ENCODE results near the gene NDUFB5. TPM values are rescaled to one million over a fixed set of nuclear protein-coding genes. Genes with fewer than 3 reads are reported as not detected.
A peak's percentile ranks its signal among the peaks of the same experiment; 100 is the strongest.

NDUFB5 gene
- total and polyA plus RNA-seq, 2 donors (not counting 1 experiment from before 2014, with no cell fraction given) = 16.1 to 52.9 TPM

DNA sequence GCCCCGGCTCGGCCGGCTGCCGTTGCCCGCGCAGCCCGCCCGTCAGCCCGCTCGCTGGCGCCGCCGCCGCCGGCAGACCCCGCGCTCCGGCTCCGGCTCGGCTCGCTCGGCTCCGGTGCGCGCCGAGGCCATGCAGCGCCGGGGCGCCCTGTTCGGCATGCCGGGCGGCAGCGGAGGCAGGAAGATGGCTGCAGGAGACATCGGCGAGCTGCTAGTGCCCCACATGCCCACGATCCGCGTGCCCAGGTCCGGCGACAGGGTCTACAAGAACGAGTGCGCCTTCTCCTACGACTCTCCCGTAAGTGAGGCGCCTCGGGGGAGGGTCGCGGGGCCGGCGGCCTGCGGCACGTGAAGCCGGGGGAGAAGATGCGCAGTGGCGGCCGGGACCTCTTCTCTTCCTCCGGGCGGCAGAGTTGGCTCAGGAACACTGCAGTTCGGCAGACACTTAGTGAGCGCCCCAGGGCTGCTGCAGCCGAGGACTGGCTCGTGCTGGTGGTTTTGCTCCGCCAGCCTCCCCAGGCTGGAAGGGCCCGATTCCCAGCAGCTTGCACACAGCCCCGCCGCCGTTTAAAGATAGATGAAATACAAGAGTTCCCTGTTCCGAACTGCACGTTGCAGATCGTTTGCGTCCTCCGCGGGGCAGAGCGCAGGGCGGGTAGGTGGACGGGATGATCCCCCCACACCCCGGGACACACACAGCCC, 48.7 kb downstream of the NDUFB5 start:
- Histone ChIP-seq H3K4me3 (ENCODE audit: control extremely low read depth in 1 of 5, extremely low read depth in 1 of 5, insufficient read depth in 1 of 5, low read depth in 2 of 5, low read length in 4 of 5) (peak overlapping the region; percentile 41 to 88 (median 80)), H2AFZ (ENCODE audit: insufficient read depth, low read depth, low read length, poor library complexity, severe bottlenecking) (peak overlapping the region; percentile 91), H4K20me1 (ENCODE audit: control insufficient read depth, insufficient read depth, low read length, poor library complexity, severe bottlenecking) (no peaks in the 10 kb centered on the region), H3K79me2 (ENCODE audit: control insufficient read depth, insufficient read depth, low read length) (peaks cover 35% of the 10 kb centered on the region), H3K27ac (ENCODE audit: low read length in 2 of 2) (peak overlapping the region; percentile 21 to 36), H3K4me2 (replicated peaks; ENCODE audit: low read depth, low read length, poor library complexity, severe bottlenecking) (peak overlapping the region; percentile 80), H3K9me3 (ENCODE audit: control extremely low read depth in 1 of 3, control insufficient read depth in 2 of 3, insufficient read depth in 1 of 3, low read length in 2 of 3) (no peaks in the 10 kb centered on the region), H3K9ac (ENCODE audit: low read length) (peak overlapping the region; percentile 70), H3K36me3 (replicated peaks in 1 of 2; ENCODE audit: control extremely low read depth in 1 of 2, control insufficient read depth in 1 of 2, extremely low read depth in 1 of 2, insufficient read depth in 2 of 2, low read length in 1 of 2) (no peaks in the 10 kb centered on the region), H3K27me3 (replicated peaks in 1 of 4; ENCODE audit: control extremely low read depth in 1 of 4, control insufficient read depth in 3 of 4, insufficient read depth in 4 of 4, low read length in 3 of 4) (no peaks in the 10 kb centered on the region), H3K4me1 (ENCODE audit: control insufficient read depth in 2 of 2, insufficient read depth in 2 of 2, low read length in 2 of 2) (peaks cover 10 to 19% of the 10 kb centered on the region in 2 donors)
- Mint-ChIP-seq H3K4me1 (peaks cover 29% of the 10 kb centered on the region), H3K27ac (peak overlapping the region; percentile 91), H3K9me3 (ENCODE audit: insufficient read depth) (no peaks in the 10 kb centered on the region), H3K4me3 (peak overlapping the region; percentile 96), H3K27me3 (no peaks in the 10 kb centered on the region)
- ChIA-PET POLR2A (no interaction called here), CTCF (interaction anchor here (0.9 to 1.3 kb wide), 2 partner anchors 46 to 49 kb away, joined by 3 read pairs; partner anchors contain the start of genes MRPL47 and NDUFB5)
- WGBS (ENCODE audit: insufficient coverage) = under 1% methylated on average over 77 of the region's 77 CpGs
- ATAC-seq (ENCODE audit: low read depth) (peak; percentile 41), DNase-seq (peak; percentile 78)
- intact Hi-C loops (cut with micrococcal nuclease) = loop anchor here (1.0 to 5.0 kb wide), 10 partner anchors 44 to 1336 kb away; partner anchors contain the start of genes ACTL6A, DNAJC19, FXR1 and MFN1
- TF ChIP-seq CTCF (IDR thresholded peaks at IDR 0.05) (no peak), EZH2 (IDR thresholded peaks at IDR 0.05; ENCODE audit: borderline replicate concordance, insufficient read depth, low read depth, low read length, poor library complexity, severe bottlenecking) (no peak)

DNA sequence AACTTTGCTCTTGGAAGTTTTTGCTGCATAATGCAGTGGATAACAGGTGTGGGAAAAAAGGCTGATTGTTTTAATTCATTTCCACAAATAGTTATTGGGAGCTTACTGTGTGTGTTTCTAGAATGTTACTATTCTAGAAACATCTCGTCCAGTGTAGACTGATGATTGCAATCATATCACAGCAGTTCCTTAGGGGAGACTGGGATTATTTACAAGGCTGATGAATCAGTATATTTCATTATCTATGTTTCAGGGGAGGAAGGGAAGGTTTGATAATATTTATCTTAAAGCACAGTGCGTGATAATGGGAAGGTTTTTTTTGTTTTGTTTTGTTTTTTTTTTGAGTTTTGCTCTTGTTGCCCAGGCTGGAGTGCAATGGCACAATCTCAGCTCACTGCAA, 50.6 kb downstream of the NDUFB5 start:
- Histone ChIP-seq H3K4me2 (replicated peaks; ENCODE audit: low read depth, low read length, poor library complexity, severe bottlenecking) (no peak overlapping the region), H3K79me2 (ENCODE audit: control insufficient read depth, insufficient read depth, low read length) (peaks cover 50% of the 10 kb centered on the region), H3K9ac (ENCODE audit: low read length) (no peak overlapping the region), H3K4me3 (ENCODE audit: control extremely low read depth in 1 of 5, extremely low read depth in 1 of 5, insufficient read depth in 1 of 5, low read depth in 2 of 5, low read length in 4 of 5) (no peak overlapping the region), H3K36me3 (replicated peaks in 1 of 2; ENCODE audit: control extremely low read depth in 1 of 2, control insufficient read depth in 1 of 2, extremely low read depth in 1 of 2, insufficient read depth in 2 of 2, low read length in 1 of 2) (no peaks in the 10 kb centered on the region), H3K4me1 (ENCODE audit: control insufficient read depth in 2 of 2, insufficient read depth in 2 of 2, low read length in 2 of 2) (peaks cover 10 to 17% of the 10 kb centered on the region in 2 donors), H3K27ac (ENCODE audit: low read length in 2 of 2) (no peak overlapping the region), H3K9me3 (ENCODE audit: control extremely low read depth in 1 of 3, control insufficient read depth in 2 of 3, insufficient read depth in 1 of 3, low read length in 2 of 3) (no peaks in the 10 kb centered on the region), H4K20me1 (ENCODE audit: control insufficient read depth, insufficient read depth, low read length, poor library complexity, severe bottlenecking) (no peaks in the 10 kb centered on the region), H2AFZ (ENCODE audit: insufficient read depth, low read depth, low read length, poor library complexity, severe bottlenecking) (no peak overlapping the region), H3K27me3 (replicated peaks in 1 of 4; ENCODE audit: control extremely low read depth in 1 of 4, control insufficient read depth in 3 of 4, insufficient read depth in 4 of 4, low read length in 3 of 4) (no peaks in the 10 kb centered on the region)
- ChIA-PET CTCF (no interaction called here), POLR2A (no interaction called here)
- DNase-seq (no peak), ATAC-seq (ENCODE audit: low read depth) (no peak)
- Mint-ChIP-seq H3K27me3 (no peaks in the 10 kb centered on the region), H3K9me3 (ENCODE audit: insufficient read depth) (no peaks in the 10 kb centered on the region), H3K4me1 (peaks cover 31% of the 10 kb centered on the region), H3K4me3 (peak overlapping the region; percentile 58), H3K27ac (no peak overlapping the region)
- WGBS (ENCODE audit: insufficient coverage) = no CpG with 5 or more reads among the region's 2 CpGs
- TF ChIP-seq EZH2 (IDR thresholded peaks at IDR 0.05; ENCODE audit: borderline replicate concordance, insufficient read depth, low read depth, low read length, poor library complexity, severe bottlenecking) (no peak), CTCF (IDR thresholded peaks at IDR 0.05) (no peak)
- intact Hi-C loops (cut with micrococcal nuclease) = no loop called here
